CD1c-positive myeloid dendritic cell (primary cell): Measurements from ENCODE around the gene DHRSX.
"Not testable (repeated sequence)": the region's sequence is repeated elsewhere in the genome, so short reads cannot be mapped to it uniquely, and the experiment has no call there.

Source experiments
- DNase-seq: peaks from one replicate; pipeline ENCODE4 v3.0.0-alpha.2; 2016; ENCODE audit errors: extremely low spot score

DHRSX gene

DNA sequence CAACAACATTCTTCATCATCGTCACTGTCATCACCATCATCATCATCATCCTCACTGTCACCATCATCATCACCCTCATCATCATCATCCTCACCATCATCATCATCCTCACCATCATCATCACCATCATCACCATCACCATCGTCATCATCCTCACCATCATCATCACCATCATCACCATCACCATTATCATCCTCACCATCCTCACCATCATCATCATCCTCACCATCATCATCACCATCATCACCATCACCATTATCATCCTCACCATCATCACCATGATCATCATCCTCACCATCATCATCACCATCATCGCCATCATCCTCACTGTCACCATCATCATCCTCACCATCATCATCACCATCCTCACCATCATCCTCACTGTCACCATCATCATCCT is 18.9 kb upstream of the DHRSX start:
- DNase-seq: not testable (repeated sequence)

DNA sequence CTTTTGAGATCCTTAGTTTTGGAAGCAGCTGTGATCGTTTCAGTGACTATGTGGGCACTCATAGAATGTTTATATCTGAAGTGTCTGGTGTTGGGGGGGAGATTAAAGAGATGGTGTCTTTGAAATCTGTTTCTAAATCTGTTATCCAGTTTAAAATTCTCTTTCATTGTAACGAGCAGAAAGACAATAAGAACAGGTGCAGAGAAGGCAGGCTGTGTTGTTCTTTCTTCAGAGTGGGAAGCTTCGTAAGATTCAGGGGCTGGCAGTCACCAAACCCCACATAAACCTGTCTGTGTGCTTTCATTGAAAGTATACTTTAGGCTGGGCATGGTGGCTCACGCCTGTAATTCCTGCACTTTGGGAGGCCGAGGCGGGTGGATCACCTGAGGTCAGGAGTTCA is 16.3 kb upstream of the DHRSX start:
- DNase-seq: no peak

DNA sequence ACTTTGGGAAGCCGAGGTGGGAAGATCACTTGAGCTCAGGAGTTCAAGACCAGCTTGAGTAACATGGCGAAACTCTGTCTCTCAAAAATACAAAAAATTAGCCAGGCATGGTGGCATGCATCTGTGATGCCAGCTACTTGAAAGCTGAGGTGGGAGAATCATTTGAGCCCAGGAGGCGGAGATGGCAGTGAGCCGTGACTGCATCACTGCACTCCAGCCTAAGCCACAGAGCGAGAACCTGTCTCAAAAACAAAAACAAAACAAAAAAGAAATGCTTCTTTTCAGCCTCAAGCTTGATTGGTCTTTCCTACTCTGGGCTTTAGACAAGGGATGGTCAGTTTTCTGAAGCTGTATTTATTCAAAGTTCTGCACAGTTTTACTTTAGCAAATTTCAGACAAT is 15.8 kb upstream of the DHRSX start:
- DNase-seq: no peak

DNA sequence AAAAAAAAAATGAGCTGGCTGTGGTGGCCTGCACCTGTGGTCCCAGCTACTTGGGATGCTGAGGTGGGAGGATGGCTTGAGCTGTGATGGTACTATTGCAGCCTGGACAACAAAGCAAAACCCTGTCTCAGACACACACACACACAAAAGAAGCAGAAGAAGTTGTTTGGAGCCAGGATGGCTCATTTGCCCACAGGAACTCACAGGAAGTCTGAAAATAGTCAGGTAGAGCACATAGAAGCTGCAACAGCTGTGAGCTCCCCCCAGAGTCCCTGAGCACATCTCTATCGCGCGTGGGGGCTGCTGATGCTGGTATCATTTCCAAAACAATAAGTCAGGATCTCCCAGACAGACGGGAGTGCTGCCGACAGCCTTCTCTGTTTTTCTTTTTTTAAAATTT is 13.4 kb upstream of the DHRSX start:
- no peak for DNase-seq

DNA sequence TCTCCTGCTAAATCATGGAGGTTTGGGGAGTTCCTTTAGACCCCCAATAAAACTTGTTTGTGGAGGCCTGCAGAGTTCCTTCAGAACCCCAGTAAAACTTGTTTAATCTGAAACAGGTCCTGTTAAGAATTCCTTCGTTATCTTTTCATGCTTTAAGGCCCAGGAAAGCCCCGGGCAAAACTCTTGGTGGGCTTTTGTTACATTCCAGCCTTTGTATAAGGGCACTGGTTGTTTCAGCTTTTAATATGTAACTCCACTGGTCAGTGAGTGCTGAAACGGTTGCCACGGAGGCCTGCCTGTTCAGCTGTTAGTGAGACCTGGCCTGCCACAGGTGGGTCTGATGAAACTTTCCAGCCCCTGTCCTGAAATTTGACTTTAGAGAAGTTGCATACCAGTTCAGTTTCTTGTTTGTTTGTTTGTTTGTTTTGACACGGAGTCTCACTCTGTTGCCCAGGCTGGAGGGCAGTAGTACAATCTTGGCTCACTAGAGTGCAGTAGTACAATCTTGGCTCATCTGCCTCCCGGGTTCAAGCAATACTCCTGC is 12.4 kb upstream of the DHRSX start:
- DNase-seq: no peak

DNA sequence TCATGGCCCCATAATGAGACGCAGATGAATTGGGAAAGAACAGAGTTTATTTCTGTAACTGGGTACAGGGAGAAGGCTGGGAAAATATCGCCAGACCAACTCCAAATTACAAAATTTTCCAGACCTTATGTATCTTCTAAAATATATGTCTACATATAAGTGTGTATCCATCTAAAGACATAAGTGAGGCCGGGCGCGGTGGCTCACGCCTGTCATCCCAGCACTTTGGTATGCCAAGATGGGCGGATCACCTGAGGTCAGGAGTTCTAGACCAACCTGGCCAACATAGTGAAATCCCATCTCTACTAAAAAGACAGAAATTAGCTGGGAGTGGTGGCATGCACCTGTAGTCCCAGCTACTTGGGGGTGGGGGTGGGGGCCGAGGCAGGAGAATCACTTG is 11.7 kb upstream of the DHRSX start:
- no peak for DNase-seq

DNA sequence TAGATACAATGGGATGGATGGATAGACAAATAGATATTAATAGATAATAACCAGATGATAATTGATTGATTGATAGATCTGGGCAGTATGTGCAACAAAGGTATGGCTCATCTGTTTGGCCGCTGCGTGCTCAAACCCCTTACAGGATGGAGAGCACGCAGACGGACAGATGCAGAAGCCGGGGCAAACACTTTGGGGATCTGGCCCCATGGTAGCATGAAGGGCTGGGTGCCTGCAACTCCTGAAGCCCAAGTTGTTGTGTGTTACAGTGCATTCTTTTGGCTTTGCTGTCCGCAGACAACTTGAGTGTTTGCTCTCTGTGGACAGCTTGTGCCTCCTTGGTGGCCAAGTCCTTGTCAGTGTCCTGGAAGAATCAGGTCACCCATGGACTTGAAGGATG is 10.6 kb upstream of the DHRSX start:
- no peak for DNase-seq

DNA sequence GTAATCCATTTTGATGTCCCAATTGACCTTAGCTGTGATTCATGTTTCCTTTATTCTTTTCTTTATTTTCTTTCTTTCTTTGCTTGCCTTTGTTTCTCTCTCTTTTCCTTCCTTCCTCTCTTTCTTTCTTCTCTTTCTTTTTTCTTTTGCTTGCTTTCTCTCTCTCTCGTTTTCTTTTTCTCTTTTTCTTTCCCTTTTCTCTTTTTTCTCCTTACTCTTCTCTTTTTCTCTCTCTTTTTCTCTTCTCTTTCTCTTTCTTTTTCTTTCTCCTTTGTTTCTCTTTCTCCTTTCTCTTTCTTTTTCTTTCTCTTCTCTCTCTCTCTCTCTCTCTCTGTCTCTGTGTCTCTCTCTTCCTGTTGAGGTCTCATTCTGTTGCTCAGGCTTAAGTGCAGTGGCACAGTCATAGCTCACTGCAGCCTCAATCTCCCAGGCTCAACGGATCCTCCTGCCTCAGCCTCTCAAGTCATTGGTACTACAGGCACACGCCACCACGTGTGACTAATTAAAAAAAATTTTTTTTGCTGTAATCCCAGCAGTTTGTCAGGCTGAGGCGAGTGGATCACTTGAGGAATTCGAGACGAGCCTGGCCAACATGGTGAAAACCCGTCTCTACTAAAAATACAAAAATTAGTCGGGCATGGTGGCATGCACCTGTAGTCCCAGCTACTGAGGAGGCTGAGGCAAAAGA is 8.0 kb upstream of the DHRSX start:
- no peak for DNase-seq

DNA sequence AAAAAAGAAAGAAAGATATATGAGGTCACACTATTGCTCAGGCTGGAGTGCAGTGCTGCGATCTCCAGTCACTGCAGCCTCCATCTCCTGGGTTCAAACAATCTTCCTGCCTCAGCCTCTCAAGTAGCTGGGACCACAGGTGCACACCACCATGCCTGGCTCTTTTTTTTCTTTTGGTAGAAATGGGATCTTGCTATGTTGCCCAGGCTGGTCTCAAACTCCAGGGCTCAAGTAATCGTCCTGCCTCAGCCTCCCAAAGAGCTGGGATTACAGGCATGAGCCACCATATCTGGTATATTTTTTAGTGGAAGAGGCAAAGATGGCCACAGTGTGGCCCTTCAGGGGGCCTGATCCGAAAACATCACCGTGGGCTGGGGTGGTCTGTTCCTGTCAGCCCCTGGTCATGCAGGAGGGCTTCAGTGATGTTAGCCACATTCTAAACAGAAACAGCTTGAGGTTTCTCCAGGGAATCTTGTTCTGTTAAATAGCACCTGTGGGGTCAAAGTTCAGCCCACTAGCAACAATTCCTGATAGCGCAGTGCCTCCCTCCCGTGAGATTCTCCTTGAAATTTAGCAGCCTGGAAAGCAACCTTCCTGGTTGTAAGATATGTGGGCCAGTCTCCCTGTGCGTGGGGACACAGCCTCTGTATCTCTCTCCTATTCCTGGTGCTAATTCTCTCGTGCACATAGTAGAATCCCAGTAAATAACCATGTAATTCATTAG is 7.3 kb upstream of the DHRSX start:
- no peak for DNase-seq

DNA sequence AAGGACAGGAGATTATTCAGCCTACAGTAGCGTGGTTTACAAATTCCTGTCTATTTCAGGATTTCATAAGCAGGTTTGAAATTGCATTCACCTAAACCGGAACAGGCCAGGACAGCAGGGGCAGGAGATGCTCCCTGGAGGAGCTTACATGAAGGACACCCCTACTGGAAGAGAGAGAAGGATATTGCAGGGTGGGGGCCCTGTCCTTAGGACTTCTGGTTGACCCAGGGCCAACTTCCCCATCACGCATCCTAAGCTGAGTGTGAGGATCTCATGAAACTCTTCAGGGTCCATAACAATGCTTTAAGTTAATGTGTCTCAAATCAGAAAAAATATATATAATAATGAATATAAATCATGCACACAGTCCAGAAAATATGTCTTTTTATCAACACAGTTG is 6.4 kb upstream of the DHRSX start:
- no peak for DNase-seq

DNA sequence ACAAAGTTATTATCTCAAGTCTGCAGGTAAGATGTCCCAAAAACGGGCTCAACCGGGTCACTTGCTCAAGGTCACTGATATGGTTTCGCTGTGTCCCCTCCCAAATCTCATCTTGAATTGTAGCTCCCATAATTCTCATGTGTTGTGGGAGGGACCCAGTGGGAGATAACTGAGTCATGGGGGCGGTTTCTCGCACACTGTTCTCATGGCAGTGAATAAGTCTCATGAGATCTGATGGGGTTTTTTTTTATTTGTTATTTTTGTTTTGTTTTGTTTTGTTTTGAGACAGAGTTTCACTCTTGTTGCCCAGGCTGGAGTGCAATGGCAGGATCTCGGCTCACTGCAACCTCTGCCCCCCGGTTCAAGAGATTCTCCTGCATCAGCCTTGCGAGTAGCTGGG is 4.6 kb upstream of the DHRSX start:
- peak; percentile 41 for DNase-seq

DNA sequence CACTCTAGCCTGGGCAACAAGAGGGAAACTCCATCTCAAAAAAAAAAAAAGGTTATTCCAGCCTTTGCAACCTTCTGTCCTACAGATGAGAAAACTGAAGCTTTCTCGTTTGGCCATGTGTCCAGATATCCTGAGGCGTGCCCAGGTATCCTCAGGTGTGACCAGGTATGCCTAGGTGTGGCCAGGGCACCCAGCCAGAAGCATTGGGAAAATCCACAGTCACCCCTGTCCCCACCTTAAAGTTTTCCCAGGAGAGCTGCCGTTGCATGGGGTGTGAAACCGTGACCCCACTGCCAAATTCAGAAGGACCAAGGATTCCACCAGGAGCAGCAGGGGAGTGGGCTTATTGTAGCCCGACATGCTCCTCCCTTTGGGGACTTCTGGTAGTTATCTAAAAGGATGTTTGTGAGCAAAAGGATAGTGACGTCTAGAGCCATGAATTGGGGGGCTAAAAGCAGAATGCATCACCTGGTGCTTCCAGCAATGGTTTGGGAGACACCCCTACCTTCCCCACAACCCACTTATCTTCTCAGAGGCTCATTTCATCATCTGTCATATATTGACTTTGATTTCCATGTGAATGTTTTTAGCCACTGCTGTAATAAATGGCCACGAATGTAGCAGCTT is 4.0 kb upstream of the DHRSX start:
- DNase-seq: no peak

DNA sequence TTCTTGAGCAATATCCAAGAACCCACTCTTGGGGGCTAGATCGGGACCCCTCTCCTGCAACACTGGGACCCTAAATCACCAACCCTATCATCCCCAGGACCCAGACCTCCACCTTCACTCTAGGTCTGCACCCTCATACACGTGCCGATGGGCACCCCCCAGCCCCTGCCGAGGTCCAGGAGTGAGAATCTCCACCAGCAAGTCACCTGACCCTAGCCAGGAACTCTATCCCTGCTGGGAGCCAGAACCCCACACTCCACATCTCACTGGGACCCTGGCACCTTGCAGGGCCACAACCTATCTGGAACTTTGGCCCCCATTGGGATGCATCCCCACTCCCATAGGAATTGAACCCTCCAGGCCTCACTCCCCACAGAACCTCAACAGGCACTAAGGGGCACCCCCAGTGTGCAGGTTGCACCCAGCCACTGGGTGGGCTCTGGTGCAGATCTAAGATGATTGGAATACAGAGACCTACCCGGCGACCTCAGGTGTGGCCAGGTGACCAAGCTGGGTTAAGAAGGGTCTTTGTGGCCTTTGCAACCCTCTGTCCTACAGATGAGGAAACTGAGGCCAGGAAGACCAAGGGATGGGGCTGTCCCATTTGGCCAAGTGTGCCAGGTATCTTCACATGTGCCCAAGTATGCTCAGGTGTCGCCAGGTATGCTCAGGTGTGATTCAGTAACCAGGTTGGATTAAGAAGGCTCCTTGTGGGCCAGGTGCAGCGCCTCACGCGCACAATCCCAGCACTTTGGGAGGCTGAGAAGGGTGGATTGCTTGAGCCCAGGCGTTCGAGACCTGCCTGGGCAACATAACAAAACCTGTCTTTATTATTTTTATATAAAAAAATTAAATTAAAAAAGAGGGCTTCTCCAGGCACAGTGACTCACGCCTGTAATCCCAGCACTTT is 3.1 kb upstream of the DHRSX start:
- DNase-seq: no peak

DNA sequence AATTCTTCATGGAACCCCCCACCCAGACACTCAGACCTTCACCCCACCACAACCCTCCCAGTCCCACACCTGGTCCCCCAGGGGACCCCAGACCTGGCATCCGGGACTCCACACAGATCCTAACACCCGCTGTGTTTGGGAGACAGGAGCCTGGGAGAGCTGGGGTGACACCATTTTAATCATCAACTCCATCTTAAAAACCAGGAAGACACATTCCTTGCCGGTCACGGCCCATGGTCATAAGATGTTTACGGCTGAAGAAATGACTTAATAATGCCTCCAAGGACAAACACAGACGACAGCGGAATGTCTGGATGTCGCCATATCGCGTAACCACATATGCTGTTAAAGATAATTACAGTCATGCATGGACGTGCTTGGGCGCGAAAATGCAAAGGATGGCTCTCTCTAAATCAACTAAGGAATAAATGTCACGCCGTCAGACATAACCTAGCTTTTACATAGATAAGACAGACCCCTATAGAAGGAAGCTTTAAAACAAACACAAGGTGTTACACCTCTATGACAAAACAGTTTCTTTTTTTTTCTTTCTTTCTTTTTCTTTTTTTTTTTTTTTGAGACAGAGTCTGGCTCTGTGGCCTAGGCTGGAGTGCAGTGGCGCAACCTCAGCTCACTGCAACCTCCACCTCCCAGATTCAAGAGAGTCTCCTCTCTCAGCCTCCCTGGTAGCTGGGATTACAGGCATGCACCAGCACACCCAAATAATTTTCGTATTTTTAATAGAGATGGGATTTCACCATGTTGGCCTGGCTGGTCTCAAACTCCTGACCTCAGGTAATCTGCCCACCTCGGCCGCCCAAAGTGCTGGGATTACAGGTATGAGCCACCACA is 2.1 kb upstream of the DHRSX start:
- peak; percentile 51 for DNase-seq

DNA sequence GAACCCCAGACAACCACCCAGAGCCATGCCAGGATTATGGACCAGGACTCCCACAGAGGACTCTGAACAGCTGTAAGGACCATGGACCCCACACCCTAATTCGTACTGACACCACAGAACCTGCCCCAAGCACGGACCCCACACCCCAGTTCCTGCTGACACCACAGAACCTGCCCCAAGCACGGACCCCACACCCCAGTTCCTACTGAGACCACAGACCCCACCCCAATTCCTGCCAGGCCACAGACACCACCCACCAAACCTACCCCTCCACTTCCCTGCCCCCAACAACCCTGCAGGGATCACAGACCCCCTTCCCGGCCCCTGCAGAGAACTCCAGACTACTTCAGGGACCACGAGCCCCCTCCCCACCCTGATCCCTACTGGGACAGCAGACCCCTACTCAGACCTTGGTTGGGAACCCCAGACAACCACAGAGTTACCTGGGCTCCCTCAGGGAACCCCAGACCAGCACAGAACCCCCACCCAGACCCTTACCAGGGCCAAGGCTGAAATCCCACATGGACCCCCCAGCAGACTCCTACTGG is 1.4 kb upstream of the DHRSX start:
- no peak for DNase-seq

DNA sequence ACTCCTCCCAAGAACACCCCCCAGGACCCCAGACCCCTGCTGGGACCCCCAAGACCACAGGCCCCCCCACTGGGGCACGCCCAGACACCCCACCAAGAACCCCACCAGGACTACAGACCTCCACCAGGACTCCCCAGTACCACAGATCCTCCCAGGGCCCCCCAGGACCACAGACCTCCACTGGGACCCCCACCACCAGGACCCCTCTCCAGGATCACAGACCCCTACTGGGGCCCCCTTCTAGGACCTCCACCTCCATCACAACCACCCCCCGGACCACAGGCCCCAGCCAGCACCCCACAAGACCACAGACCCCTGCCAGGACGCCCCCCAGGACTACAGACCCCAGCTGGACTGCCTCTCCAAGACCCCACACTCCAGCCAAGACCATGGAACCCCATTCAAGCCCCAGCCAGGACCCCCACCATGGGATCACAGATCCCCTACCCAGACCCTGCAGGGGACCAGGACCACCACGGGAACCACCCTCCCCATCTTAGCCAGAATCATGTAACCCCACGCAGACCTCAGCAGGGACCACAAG is 855 bp upstream of the DHRSX start:
- no peak for DNase-seq

DNA sequence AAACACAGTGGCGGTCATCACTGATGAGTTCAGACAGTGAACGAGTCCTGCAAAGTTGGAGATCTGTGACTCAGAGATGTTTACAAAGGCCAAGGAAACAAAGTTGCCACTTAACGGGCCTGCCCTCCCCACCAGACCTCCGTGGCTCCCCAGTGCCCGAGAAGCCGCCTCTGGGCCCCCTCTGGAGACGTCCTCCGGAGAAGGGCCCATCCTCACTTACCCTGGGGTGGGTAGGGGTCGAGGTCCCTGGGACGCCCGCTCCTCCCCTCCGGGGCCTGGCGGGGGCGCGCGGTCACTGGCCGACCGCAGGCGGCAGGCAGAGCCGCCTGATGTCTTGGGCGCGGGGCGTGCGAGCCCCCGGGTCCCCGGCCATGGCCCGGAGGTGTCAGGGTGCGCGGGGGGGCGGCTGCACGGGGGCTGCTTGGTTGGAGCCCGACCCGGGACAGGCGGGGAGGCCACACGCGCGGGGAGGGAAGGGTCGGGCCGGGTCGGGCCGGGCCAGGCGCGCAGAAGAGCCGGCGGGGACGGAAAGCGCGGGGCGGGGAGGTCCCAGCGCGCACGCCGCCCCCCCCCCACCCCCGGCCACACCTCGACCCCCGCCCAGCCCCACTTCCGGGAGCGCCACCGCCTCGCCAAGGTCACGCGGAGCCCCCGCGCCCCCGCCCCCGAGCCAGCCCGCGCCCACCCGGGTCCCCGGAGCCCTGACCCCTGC is 529 bp downstream of the DHRSX start:
- DNase-seq: peak; percentile 21

DNA sequence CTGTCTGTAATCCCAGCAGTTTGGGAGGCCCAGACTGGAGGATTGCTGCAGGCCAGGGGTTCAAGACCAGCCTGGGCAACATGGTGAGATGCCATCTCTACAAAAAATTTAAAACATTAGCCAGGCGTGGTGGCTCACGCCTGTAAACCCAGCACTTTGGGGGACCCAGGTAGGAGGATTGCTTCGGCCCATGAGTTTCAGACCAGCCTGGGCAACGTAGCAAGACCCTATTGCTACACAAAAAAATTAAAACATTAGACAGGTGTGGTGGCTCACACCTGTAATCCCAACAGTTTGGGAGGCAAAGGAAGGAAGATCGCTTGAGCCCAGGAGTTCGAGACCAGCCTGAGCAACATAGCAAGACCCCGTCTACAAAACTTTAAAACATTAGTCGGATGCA is 1.3 kb downstream of the DHRSX start:
- DNase-seq: no peak

DNA sequence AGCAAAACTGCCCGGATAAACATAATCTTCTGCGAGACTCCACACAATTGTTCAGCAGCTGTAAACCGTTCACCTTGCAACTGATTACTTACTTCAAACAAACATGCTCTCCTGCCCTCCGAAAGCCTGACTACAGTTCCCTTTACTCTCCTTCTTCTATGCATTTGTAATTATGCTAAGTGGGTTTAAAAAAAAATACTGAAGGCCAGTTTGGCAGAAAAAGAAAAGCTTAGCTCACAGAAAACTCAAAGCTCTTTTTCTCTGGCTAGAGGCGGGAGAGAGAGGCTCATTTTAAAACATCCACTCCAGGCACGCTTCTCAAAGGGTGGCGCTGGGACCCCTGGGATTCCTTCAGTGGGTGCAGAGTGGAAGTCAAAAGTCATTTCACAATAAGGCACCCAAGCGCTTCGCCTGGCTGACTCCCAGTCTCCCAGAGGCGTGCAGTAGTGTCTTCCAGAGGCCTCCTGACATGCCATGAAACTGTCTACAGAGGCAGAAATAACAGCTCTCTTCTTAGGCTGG is 1.9 kb downstream of the DHRSX start:
- DNase-seq: peak; percentile 41
